ENCODE measurements around the gene STN1.

STN1 gene

GRCh38 chr10:103839872-103840739, 77.9 kb downstream of the STN1 start:
- no peak for TF ChIP-seq CTCF (IDR thresholded peaks at IDR 0.05; ENCODE audit: low read depth, low read length)
- no peak for DNase-seq (ENCODE audit: extremely low read depth, low read depth)

GRCh38 chr10:103839519-103839871, 78.5 kb downstream of the STN1 start:
- TF ChIP-seq CTCF (IDR thresholded peaks at IDR 0.05; ENCODE audit: low read depth, low read length): no peak
- no peak for DNase-seq (ENCODE audit: extremely low read depth, low read depth)

GRCh38 chr10:103838862-103839518, 79.0 kb downstream of the STN1 start:
- no peak for TF ChIP-seq CTCF (IDR thresholded peaks at IDR 0.05; ENCODE audit: low read depth, low read length)

GRCh38 chr10:103838070-103838395, 80.0 kb downstream of the STN1 start:
- DNase-seq (ENCODE audit: extremely low read depth, low read depth): no peak
- TF ChIP-seq CTCF (IDR thresholded peaks at IDR 0.05; ENCODE audit: low read depth, low read length): no peak

More at GRCh38 chr10:103838862-103839518, 79.0 kb downstream of the STN1 start:
- DNase-seq (ENCODE audit: extremely low read depth, low read depth): no peak

GRCh38 chr10:103837370-103838069, 80.5 kb downstream of the STN1 start:
- no peak for TF ChIP-seq CTCF (IDR thresholded peaks at IDR 0.05; ENCODE audit: low read depth, low read length)

GRCh38 chr10:103836861-103837260, 81.1 kb downstream of the STN1 start:
- no peak for DNase-seq (ENCODE audit: extremely low read depth, low read depth)
- TF ChIP-seq CTCF (IDR thresholded peaks at IDR 0.05; ENCODE audit: low read depth, low read length): no peak

More at GRCh38 chr10:103837370-103838069, 80.5 kb downstream of the STN1 start:
- DNase-seq (ENCODE audit: extremely low read depth, low read depth): no peak

GRCh38 chr10:103836273-103836672, 81.7 kb downstream of the STN1 start:
- no peak for DNase-seq (ENCODE audit: extremely low read depth, low read depth)

More at GRCh38 chr10:103836273-103836672, 81.7 kb downstream of the STN1 start:
- TF ChIP-seq CTCF (IDR thresholded peaks at IDR 0.05; ENCODE audit: low read depth, low read length): no peak
